B cell (primary cell): Measurements from ENCODE around the gene POMP.

Experiments
- EZH2 ChIP-seq: IDR thresholded peaks from 2 replicates; pipeline ENCODE4 v1.6.1; 2012; ENCODE audit warnings: borderline replicate concordance, low read depth, mild to moderate bottlenecking, moderate library complexity, low read length; ENCODE audit not compliant: insufficient read depth, poor library complexity, severe bottlenecking
- TF ChIP-seq, protein P1 (sequence below): fragments of 200-600 bp; IDR thresholded peaks from one replicate; pipeline ENCODE4 v1.8.0; 2022; ENCODE audit warnings: antibody characterized with exemption, mild to moderate bottlenecking

- TF ChIP-seq, protein P1, sequence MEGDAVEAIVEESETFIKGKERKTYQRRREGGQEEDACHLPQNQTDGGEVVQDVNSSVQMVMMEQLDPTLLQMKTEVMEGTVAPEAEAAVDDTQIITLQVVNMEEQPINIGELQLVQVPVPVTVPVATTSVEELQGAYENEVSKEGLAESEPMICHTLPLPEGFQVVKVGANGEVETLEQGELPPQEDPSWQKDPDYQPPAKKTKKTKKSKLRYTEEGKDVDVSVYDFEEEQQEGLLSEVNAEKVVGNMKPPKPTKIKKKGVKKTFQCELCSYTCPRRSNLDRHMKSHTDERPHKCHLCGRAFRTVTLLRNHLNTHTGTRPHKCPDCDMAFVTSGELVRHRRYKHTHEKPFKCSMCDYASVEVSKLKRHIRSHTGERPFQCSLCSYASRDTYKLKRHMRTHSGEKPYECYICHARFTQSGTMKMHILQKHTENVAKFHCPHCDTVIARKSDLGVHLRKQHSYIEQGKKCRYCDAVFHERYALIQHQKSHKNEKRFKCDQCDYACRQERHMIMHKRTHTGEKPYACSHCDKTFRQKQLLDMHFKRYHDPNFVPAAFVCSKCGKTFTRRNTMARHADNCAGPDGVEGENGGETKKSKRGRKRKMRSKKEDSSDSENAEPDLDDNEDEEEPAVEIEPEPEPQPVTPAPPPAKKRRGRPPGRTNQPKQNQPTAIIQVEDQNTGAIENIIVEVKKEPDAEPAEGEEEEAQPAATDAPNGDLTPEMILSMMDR = no peak
- TF ChIP-seq EZH2 = no peak
Observed at GRCh38 chr13:28717170-28717569, 58.2 kb downstream of the POMP start.
